ENCODE results near the gene FYB1. TPM values are rescaled to one million over a fixed set of nuclear protein-coding genes. Genes with fewer than 3 reads are reported as not detected.

FYB1 gene
- total RNA-seq, 4 donors from 2014 or later: 1.5 to 5.0 (median 2.7) TPM

- WGBS, 2 donors: 88 to 95% methylated on average over 3 of the region's 3 CpGs
- no peak for DNase-seq (ENCODE audit: low spot score in 2 of 2)
- H3K4me3 ChIP-seq (ENCODE audit: low read depth, poor library complexity, severe bottlenecking): no peak overlapping the region
- TF ChIP-seq POLR2A (IDR thresholded peaks at IDR 0.05) (no peak), CTCF (IDR thresholded peaks at IDR 0.05) (no peak)
- intact Hi-C loops (cut with DNase I; ENCODE audit: low total_unique reads): no loop called here
These were observed 38.2 kb upstream of the FYB1 start for GRCh38 chr5:39257554-39257953.

- TF ChIP-seq POLR2A (IDR thresholded peaks at IDR 0.05): no peak
- TF ChIP-seq CTCF (IDR thresholded peaks at IDR 0.05): no peak
- WGBS, 2 donors: 20 to 42% methylated on average over 4 of the region's 4 CpGs
- no peak overlapping the region for H3K4me3 ChIP-seq (ENCODE audit: low read depth, poor library complexity, severe bottlenecking)
- no peak for DNase-seq (ENCODE audit: low spot score in 2 of 2)
- intact Hi-C loops (cut with DNase I; ENCODE audit: low total_unique reads): no loop called here
These were observed 37.3 kb upstream of the FYB1 start for GRCh38 chr5:39256477-39257235.

GRCh38 chr5:39255406-39255805 lies 36.0 kb upstream of the FYB1 start:
- TF ChIP-seq CTCF (IDR thresholded peaks at IDR 0.05): no peak
- TF ChIP-seq POLR2A (IDR thresholded peaks at IDR 0.05): no peak
- DNase-seq (ENCODE audit: low spot score in 2 of 2): no peak
- no peak overlapping the region for H3K4me3 ChIP-seq (ENCODE audit: low read depth, poor library complexity, severe bottlenecking)
- WGBS, 2 donors: 66 to 68% methylated on average over 2 of the region's 2 CpGs
- intact Hi-C loops (cut with DNase I; ENCODE audit: low total_unique reads): no loop called here

GRCh38 chr5:39254671-39255070 lies 35.3 kb upstream of the FYB1 start:
- no peak overlapping the region for H3K4me3 ChIP-seq (ENCODE audit: low read depth, poor library complexity, severe bottlenecking)
- intact Hi-C loops (cut with DNase I; ENCODE audit: low total_unique reads): no loop called here
- no peak for DNase-seq (ENCODE audit: low spot score in 2 of 2)
- no peak for TF ChIP-seq CTCF (IDR thresholded peaks at IDR 0.05)
- TF ChIP-seq POLR2A (IDR thresholded peaks at IDR 0.05): no peak

- intact Hi-C loops (cut with DNase I; ENCODE audit: low total_unique reads): no loop called here
- TF ChIP-seq POLR2A (IDR thresholded peaks at IDR 0.05): no peak
- TF ChIP-seq CTCF (IDR thresholded peaks at IDR 0.05): no peak
- no peak overlapping the region for H3K4me3 ChIP-seq (ENCODE audit: low read depth, poor library complexity, severe bottlenecking)
- DNase-seq (ENCODE audit: low spot score in 2 of 2): no peak
These were observed 33.8 kb upstream of the FYB1 start for GRCh38 chr5:39253196-39253595.

Measured in lower leg skin (tissue), 4 donors.